ENCODE data around the gene PTPRU. TPM values are rescaled to one million over a fixed set of nuclear protein-coding genes. Genes with fewer than 3 reads are reported as not detected.

PTPRU gene
- total RNA-seq, 2 experiments from 2014 or later = 0.16 to 0.56 TPM

DNA sequence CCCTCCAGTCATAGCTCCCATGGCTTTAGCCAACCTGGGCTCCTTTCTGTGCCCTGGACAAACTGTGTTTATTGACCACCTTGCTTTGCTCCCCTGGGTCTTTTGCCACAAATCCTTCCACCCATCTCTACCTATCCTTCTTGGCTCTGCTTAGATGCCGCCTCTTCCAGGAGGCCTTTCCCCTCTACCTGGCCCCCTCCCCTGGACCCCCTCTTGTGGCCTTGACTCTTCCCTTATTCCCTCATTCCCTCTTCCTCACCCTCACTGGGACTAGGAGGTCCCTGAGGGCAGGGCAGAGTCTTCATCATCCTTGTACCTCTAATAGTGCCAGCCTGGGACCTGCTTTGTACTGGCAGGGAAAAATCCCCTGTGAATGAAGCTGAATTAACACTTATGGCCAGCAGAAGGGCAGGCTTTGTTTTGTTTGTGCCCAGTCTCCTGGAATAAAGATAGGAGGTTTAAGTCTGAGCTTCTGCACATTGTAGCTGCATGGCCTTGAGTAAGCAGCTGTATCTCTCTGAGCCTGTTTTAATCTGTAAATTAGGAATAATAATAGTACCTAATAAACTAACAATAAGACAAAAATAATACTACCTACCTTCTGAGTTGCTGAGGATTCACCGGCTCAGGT, 13.7 kb downstream of the PTPRU start:
- no peak for DNase-seq
- CTCF ChIA-PET = no interaction called here
- intact Hi-C loops (cut with DNase I, micrococcal nuclease) = no loop called here
- Histone ChIP-seq H3K27me3 (ENCODE audit: control insufficient read depth in 1 of 2, insufficient read depth in 2 of 2, low read length in 2 of 2) (no peaks in the 10 kb centered on the region), H3K9me3 (ENCODE audit: control insufficient read depth in 1 of 2, insufficient read depth in 1 of 2, low read length in 2 of 2) (no peaks in the 10 kb centered on the region), H3K36me3 (ENCODE audit: insufficient read depth, low read length) (no peaks in the 10 kb centered on the region), H3K27ac (ENCODE audit: low read depth in 1 of 2, low read length in 2 of 2) (no peak overlapping the region), H3K4me3 (ENCODE audit: low read length) (no peak overlapping the region), H3K4me1 (ENCODE audit: insufficient read depth, low read length) (no peaks in the 10 kb centered on the region)
- no peak for TF ChIP-seq CTCF (IDR thresholded peaks at IDR 0.05)
- no peak for ATAC-seq (ENCODE audit: poor library complexity)
- POLR2A ChIA-PET = no interaction called here
- no peak overlapping the region for H3K4me3 Mint-ChIP-seq
- no peak overlapping the region for H3K27ac Mint-ChIP-seq
- peaks cover 9% of the 10 kb centered on the region for H3K27me3 Mint-ChIP-seq
- H3K9me3 Mint-ChIP-seq = no peaks in the 10 kb centered on the region
- H3K4me1 Mint-ChIP-seq (ENCODE audit: low read depth) = no peaks in the 10 kb centered on the region
- H3K36me3 Mint-ChIP-seq (ENCODE audit: low read depth) = no peaks in the 10 kb centered on the region

- TF ChIP-seq CTCF (IDR thresholded peaks at IDR 0.05) = no peak
- no peak overlapping the region for H3K4me3 Mint-ChIP-seq
- H3K36me3 Mint-ChIP-seq (ENCODE audit: low read depth) = no peaks in the 10 kb centered on the region
- DNase-seq (no peak), ATAC-seq (ENCODE audit: poor library complexity) (no peak)
- Histone ChIP-seq H3K4me3 (ENCODE audit: low read length) (no peak overlapping the region), H3K9me3 (ENCODE audit: control insufficient read depth in 1 of 2, insufficient read depth in 1 of 2, low read length in 2 of 2) (no peaks in the 10 kb centered on the region), H3K4me1 (ENCODE audit: insufficient read depth, low read length) (no peaks in the 10 kb centered on the region), H3K27me3 (ENCODE audit: control insufficient read depth in 1 of 2, insufficient read depth in 2 of 2, low read length in 2 of 2) (no peaks in the 10 kb centered on the region), H3K36me3 (ENCODE audit: insufficient read depth, low read length) (no peaks in the 10 kb centered on the region), H3K27ac (ENCODE audit: low read depth in 1 of 2, low read length in 2 of 2) (no peak overlapping the region)
- no peaks in the 10 kb centered on the region for H3K4me1 Mint-ChIP-seq (ENCODE audit: low read depth)
- CTCF ChIA-PET = no interaction called here
- H3K27ac Mint-ChIP-seq = no peak overlapping the region
- H3K9me3 Mint-ChIP-seq = no peaks in the 10 kb centered on the region
- peaks cover 9% of the 10 kb centered on the region for H3K27me3 Mint-ChIP-seq
- intact Hi-C loops (cut with DNase I, micrococcal nuclease) = no loop called here
- POLR2A ChIA-PET = no interaction called here
Measured at GRCh38 chr1:29251164-29252124, 15.1 kb downstream of the PTPRU start.

GRCh38 chr1:29253180-29253579, 16.9 kb downstream of the PTPRU start:
- Histone ChIP-seq H3K4me3 (ENCODE audit: low read length) (no peak overlapping the region), H3K27ac (ENCODE audit: low read depth in 1 of 2, low read length in 2 of 2) (no peak overlapping the region), H3K4me1 (ENCODE audit: insufficient read depth, low read length) (no peaks in the 10 kb centered on the region), H3K36me3 (ENCODE audit: insufficient read depth, low read length) (no peaks in the 10 kb centered on the region), H3K27me3 (ENCODE audit: control insufficient read depth in 1 of 2, insufficient read depth in 2 of 2, low read length in 2 of 2) (peaks cover 1 to 3% of the 10 kb centered on the region in 2 experiments), H3K9me3 (ENCODE audit: control insufficient read depth in 1 of 2, insufficient read depth in 1 of 2, low read length in 2 of 2) (peaks cover 0 to under 1% of the 10 kb centered on the region in 2 experiments)
- no peak for ATAC-seq (ENCODE audit: poor library complexity)
- ChIA-PET POLR2A (no interaction called here), CTCF (no interaction called here)
- intact Hi-C loops (cut with DNase I, micrococcal nuclease) = no loop called here
- Mint-ChIP-seq H3K27ac (no peak overlapping the region), H3K4me1 (ENCODE audit: low read depth) (no peaks in the 10 kb centered on the region), H3K36me3 (ENCODE audit: low read depth) (no peaks in the 10 kb centered on the region), H3K4me3 (no peak overlapping the region), H3K9me3 (no peaks in the 10 kb centered on the region), H3K27me3 (peaks cover 6% of the 10 kb centered on the region)
- DNase-seq = no peak
- no peak for TF ChIP-seq CTCF (IDR thresholded peaks at IDR 0.05)

All from CD4-positive, alpha-beta T cell (primary cell).